IPS-20b (cell line): ENCODE results near the gene SURF1.

Experiments
- H3K27ac ChIP-seq: one replicate; pipeline ENCODE4 v1.5.1; 2013; ENCODE audit warnings: low read length
- H3K27me3 ChIP-seq: 2 replicates; pipeline ENCODE4 v1.6.1; 2013; ENCODE audit warnings: mild to moderate bottlenecking, low read length, inconsistent platforms; ENCODE audit not compliant: insufficient read depth
- H3K36me3 ChIP-seq: 2 replicates; pipeline ENCODE4 v1.6.1; 2013; ENCODE audit warnings: low read depth, mild to moderate bottlenecking, inconsistent platforms, low read length, moderate library complexity; ENCODE audit not compliant: insufficient read depth
- H3K4me1 ChIP-seq: 2 replicates; pipeline ENCODE4 v1.6.1; 2013; ENCODE audit warnings: mild to moderate bottlenecking, control low read depth, inconsistent platforms, low read length, moderate library complexity; ENCODE audit not compliant: insufficient read depth
- H3K4me3 ChIP-seq: 2 replicates; pipeline ENCODE4 v1.5.1; 2013; ENCODE audit warnings: mild to moderate bottlenecking, low read length, inconsistent platforms
- H3K9ac ChIP-seq: 2 replicates; pipeline ENCODE4 v1.6.1; 2013; ENCODE audit warnings: low read depth, mild to moderate bottlenecking, inconsistent platforms, low read length, moderate library complexity
- H3K9me3 ChIP-seq: 2 replicates; pipeline ENCODE4 v1.6.1; 2013; ENCODE audit warnings: mild to moderate bottlenecking, low read depth, low read length, inconsistent platforms; ENCODE audit not compliant: insufficient read depth

SURF1 gene

GRCh38 chr9:133371261-133371711, 15.0 kb upstream of the SURF1 start:
- H3K9ac ChIP-seq = no peak overlapping the region
- no peak overlapping the region for H3K27ac ChIP-seq
- no peaks in the 10 kb centered on the region for H3K9me3 ChIP-seq
- no peaks in the 10 kb centered on the region; the same call in 1 of the 2 replicates for H3K27me3 ChIP-seq
- peaks cover 4% of the 10 kb centered on the region for H3K4me1 ChIP-seq
- H3K36me3 ChIP-seq = peaks cover 67% of the 10 kb centered on the region
- H3K4me3 ChIP-seq = no peak overlapping the region

- no peaks in the 10 kb centered on the region for H3K9me3 ChIP-seq
- no peak overlapping the region for H3K9ac ChIP-seq
- H3K36me3 ChIP-seq = peaks cover 73% of the 10 kb centered on the region
- no peak overlapping the region for H3K4me3 ChIP-seq
- H3K27ac ChIP-seq = no peak overlapping the region
- H3K4me1 ChIP-seq = peaks cover 4% of the 10 kb centered on the region
- no peaks in the 10 kb centered on the region for H3K27me3 ChIP-seq
These were observed 14.4 kb upstream of the SURF1 start for GRCh38 chr9:133370685-133371084.

DNA sequence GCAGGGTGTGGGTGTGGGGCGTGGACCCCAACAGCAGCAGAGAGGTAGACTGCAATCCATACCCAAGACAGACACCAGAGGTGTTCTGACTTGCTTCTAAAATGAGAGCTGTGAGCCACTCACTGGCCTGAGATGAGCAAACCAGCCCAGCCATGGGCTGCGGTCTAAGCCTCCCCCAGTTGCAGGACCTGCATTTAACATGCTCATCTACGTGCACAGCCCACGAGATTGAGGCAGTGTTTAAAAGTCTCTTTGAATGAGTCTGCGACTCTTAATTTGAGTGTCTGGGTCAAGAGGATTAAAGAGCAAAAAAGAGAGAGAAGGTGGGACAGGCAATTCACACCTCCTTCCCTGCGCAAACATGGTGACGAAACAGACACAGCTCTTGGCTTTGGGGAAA, 13.6 kb upstream of the SURF1 start:
- H3K36me3 ChIP-seq = peaks cover 81% of the 10 kb centered on the region
- no peaks in the 10 kb centered on the region for H3K27me3 ChIP-seq
- no peak overlapping the region for H3K27ac ChIP-seq
- no peak overlapping the region for H3K4me3 ChIP-seq
- H3K9ac ChIP-seq = no peak overlapping the region; the same call in 1 of the 2 replicates
- H3K9me3 ChIP-seq = no peaks in the 10 kb centered on the region
- peaks cover 4% of the 10 kb centered on the region for H3K4me1 ChIP-seq

GRCh38 chr9:133369422-133369821, 13.1 kb upstream of the SURF1 start:
- Histone ChIP-seq H3K27ac (no peak overlapping the region), H3K36me3 (peaks cover 86% of the 10 kb centered on the region), H3K9ac (no peak overlapping the region), H3K27me3 (no peaks in the 10 kb centered on the region), H3K4me1 (peaks cover under 1% of the 10 kb centered on the region), H3K9me3 (no peaks in the 10 kb centered on the region), H3K4me3 (no peak overlapping the region)

DNA sequence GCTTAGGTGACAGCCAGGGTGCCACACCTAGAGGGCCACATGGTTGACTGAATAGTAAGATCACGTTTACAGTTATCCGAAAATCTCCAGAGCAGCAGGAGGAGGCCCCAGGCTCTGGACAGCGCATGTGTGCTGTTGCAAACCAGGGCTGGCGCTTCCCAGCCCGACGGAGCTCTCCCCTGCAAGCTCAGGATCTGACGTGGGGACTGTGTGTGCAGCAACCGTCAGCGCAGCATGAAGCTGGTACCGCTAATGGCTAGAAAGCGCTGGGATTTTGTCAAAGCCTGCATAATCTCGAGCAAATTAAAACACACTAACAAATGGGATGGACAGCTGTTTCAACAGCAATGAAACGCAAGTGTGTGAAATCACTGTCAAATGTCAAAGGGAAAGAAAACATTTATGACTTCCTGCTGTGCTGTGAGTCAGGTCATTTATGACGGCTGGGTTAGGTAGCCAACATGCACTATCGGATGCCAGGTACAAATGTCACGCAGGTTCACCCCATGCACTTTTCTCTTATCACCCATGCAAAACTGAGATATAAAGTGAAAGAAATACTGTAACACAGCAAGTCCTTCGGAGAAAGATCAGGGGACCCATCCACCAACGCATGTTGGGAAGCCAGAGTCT, 12.1 kb upstream of the SURF1 start:
- H3K36me3 ChIP-seq = peaks cover 94% of the 10 kb centered on the region
- no peaks in the 10 kb centered on the region for H3K27me3 ChIP-seq
- H3K9me3 ChIP-seq = no peaks in the 10 kb centered on the region
- no peak overlapping the region for H3K9ac ChIP-seq
- H3K27ac ChIP-seq = no peak overlapping the region
- H3K4me1 ChIP-seq = no peaks in the 10 kb centered on the region; the same call in 1 of the 2 replicates
- no peak overlapping the region for H3K4me3 ChIP-seq

GRCh38 chr9:133367778-133368177, 11.5 kb upstream of the SURF1 start:
- H3K4me1 ChIP-seq = no peaks in the 10 kb centered on the region; the same call in 1 of the 2 replicates
- peaks cover 94% of the 10 kb centered on the region for H3K36me3 ChIP-seq
- no peak overlapping the region for H3K4me3 ChIP-seq
- H3K27me3 ChIP-seq = no peaks in the 10 kb centered on the region
- no peaks in the 10 kb centered on the region for H3K9me3 ChIP-seq
- no peak overlapping the region for H3K9ac ChIP-seq
- no peak overlapping the region for H3K27ac ChIP-seq

- Histone ChIP-seq H3K27ac (no peak overlapping the region), H3K36me3 (peaks cover 94% of the 10 kb centered on the region), H3K9ac (no peak overlapping the region)
These were observed 10.9 kb upstream of the SURF1 start for GRCh38 chr9:133367221-133367620.

GRCh38 chr9:133366435-133366834, 10.1 kb upstream of the SURF1 start:
- H3K27me3 ChIP-seq = no peaks in the 10 kb centered on the region
- no peak overlapping the region for H3K4me3 ChIP-seq
- no peaks in the 10 kb centered on the region for H3K9me3 ChIP-seq
- H3K27ac ChIP-seq = no peak overlapping the region
- no peaks in the 10 kb centered on the region for H3K4me1 ChIP-seq
- H3K36me3 ChIP-seq = peaks cover 95% of the 10 kb centered on the region
- no peak overlapping the region for H3K9ac ChIP-seq

More at GRCh38 chr9:133367221-133367620, 10.9 kb upstream of the SURF1 start:
- H3K4me3 ChIP-seq = no peak overlapping the region
- H3K9me3 ChIP-seq = no peaks in the 10 kb centered on the region
- H3K27me3 ChIP-seq = no peaks in the 10 kb centered on the region
- no peaks in the 10 kb centered on the region for H3K4me1 ChIP-seq

DNA sequence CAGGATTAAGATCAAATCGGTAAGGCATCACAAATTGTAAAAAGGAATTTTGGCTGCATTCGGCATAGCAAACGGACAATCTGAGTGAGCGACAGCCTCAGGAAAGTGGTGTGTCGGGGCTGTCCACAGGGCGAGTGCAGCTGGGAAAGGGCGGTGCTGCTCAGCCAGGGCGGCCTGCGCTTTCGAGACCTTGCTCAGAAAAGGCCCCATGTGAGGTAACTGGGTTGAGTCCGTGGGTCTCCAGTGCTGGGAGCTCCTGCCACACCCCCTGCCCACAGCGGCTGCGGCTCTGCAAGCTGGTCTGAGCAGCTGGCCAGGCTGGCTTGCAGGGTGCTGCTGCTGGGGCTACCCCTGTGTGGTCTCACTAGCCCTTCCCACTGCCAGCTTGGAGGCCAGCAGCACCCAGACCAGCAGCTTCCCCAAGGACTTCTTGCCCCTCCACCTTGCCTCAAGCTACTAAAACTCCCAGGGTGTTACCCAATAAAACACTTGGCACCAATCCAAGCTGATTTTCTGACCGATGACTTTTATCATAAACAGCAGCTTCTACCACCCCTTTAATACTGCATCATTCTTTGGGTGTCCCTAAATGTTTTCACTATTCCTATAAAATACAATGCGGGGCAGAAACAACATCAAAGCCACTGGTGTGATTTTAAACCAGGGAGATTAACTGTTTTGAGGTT, 6.2 kb upstream of the SURF1 start:
- Histone ChIP-seq H3K36me3 (peaks cover 91% of the 10 kb centered on the region), H3K27me3 (no peaks in the 10 kb centered on the region), H3K4me1 (no peaks in the 10 kb centered on the region), H3K9me3 (no peaks in the 10 kb centered on the region), H3K9ac (no peak overlapping the region), H3K27ac (no peak overlapping the region), H3K4me3 (no peak overlapping the region)

DNA sequence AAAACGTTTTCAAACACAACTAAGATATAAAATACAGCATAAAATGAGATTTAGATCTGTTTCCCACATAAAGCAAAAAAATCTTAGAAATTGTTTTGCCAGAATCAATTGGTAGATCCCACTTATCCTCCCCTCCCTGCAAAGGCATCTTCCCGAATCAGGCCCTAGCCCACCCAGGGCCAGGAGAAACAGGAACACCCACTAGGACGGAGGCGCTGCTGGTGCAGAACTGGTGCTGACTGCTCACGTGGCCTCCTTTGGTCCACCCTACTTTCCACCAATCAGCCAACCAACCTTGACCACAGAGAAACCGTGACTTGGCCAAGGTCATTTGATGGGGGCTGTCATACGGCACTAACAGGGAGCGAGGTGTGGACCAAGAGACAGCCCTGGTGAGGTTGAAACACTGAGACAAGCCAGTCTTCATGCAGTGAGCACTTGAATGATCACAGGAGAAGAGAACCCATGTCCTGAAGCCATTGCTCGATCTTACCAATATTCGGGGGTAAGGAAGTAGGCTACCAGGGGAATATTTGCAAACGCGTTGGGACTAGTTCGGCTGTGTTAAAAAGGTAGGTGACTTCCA, 5.3 kb upstream of the SURF1 start:
- no peaks in the 10 kb centered on the region for H3K27me3 ChIP-seq
- no peak overlapping the region for H3K4me3 ChIP-seq
- H3K9ac ChIP-seq = no peak overlapping the region
- no peak overlapping the region for H3K27ac ChIP-seq
- H3K4me1 ChIP-seq = no peaks in the 10 kb centered on the region
- H3K36me3 ChIP-seq = peaks cover 83% of the 10 kb centered on the region
- H3K9me3 ChIP-seq = no peaks in the 10 kb centered on the region

GRCh38 chr9:133360400-133361393, 4.4 kb upstream of the SURF1 start:
- Histone ChIP-seq H3K27ac (no peak overlapping the region), H3K36me3 (peaks cover 74% of the 10 kb centered on the region), H3K27me3 (no peaks in the 10 kb centered on the region), H3K9ac (no peak overlapping the region), H3K4me3 (no peak overlapping the region), H3K9me3 (no peaks in the 10 kb centered on the region), H3K4me1 (no peaks in the 10 kb centered on the region)
